ENCODE measurements around the gene MAPK11.

GRCh38 chr22:50305923-50306566 lies 35.9 kb upstream of the MAPK11 start:
- TF ChIP-seq, protein P1, sequence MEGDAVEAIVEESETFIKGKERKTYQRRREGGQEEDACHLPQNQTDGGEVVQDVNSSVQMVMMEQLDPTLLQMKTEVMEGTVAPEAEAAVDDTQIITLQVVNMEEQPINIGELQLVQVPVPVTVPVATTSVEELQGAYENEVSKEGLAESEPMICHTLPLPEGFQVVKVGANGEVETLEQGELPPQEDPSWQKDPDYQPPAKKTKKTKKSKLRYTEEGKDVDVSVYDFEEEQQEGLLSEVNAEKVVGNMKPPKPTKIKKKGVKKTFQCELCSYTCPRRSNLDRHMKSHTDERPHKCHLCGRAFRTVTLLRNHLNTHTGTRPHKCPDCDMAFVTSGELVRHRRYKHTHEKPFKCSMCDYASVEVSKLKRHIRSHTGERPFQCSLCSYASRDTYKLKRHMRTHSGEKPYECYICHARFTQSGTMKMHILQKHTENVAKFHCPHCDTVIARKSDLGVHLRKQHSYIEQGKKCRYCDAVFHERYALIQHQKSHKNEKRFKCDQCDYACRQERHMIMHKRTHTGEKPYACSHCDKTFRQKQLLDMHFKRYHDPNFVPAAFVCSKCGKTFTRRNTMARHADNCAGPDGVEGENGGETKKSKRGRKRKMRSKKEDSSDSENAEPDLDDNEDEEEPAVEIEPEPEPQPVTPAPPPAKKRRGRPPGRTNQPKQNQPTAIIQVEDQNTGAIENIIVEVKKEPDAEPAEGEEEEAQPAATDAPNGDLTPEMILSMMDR (conservative IDR thresholded peaks at IDR 0.05): no peak
- no peak for TF ChIP-seq ZFX (IDR thresholded peaks at IDR 0.05)
